ENCODE measurements around the gene IKZF5.

The IKZF5 gene

DNA sequence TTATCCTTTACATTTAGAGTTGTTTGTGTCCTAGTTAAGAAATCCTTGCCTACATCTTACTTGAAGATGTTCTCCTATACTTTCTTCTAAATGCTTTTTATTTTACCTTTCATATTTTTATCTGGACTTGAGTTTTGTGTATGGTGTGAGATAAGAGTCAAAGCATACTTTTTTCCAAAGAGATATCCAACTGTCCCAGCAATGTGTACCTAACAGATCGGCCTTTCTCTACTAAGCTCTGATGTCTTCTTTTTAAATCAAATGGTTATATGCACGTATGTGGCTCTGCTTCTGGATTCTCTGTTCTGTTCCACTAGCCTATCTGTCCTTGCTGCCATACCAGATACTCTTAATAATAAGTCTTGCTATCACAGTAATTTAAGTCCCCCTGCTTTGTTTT is 7.2 kb downstream of the IKZF5 start:
- H3K4me3 ChIP-seq (ENCODE audit: low read depth, low read length) = no peak overlapping the region
- no peaks in the 10 kb centered on the region for H3K27me3 ChIP-seq (ENCODE audit: insufficient read depth, low read depth, severe bottlenecking)
- no peaks in the 10 kb centered on the region for H3K9me3 ChIP-seq (ENCODE audit: severe bottlenecking)
- H3K27ac ChIP-seq = no peak overlapping the region
- no peak for TF ChIP-seq CTCF (IDR thresholded peaks at IDR 0.05; ENCODE audit: low read depth, low read length)
- no peak for DNase-seq
- H3K36me3 ChIP-seq = peaks cover 9% of the 10 kb centered on the region

- DNase-seq = no peak
- Histone ChIP-seq H3K36me3 (peaks cover 9% of the 10 kb centered on the region), H3K27ac (no peak overlapping the region), H3K4me3 (ENCODE audit: low read depth, low read length) (no peak overlapping the region), H3K27me3 (ENCODE audit: insufficient read depth, low read depth, severe bottlenecking) (no peaks in the 10 kb centered on the region), H3K9me3 (ENCODE audit: severe bottlenecking) (no peaks in the 10 kb centered on the region)
- TF ChIP-seq CTCF (IDR thresholded peaks at IDR 0.05; ENCODE audit: low read depth, low read length) = no peak
Measured at GRCh38 chr10:123000155-123000554, 8.4 kb downstream of the IKZF5 start.

DNA sequence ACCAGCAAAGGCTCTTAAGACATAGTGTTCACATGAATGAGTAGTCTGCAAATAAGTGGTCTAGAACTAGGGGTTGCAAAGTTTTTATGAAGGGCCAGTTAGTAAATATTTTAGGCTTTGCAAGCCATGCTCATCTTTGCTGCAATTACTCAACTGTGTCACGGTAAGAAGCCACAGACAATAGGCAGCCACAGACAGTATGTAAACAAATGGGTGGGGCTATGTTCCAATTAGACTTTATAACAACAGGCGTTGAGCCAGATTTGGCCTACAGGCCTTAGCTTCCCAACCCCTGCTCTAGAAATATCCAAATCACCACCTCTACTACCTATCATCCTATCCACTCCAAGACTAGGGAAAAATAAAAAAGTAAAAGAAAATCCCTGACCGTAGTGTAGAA is 9.2 kb downstream of the IKZF5 start:
- no peak overlapping the region for H3K27ac ChIP-seq
- H3K9me3 ChIP-seq (ENCODE audit: severe bottlenecking) = no peaks in the 10 kb centered on the region
- H3K36me3 ChIP-seq = peaks cover 14% of the 10 kb centered on the region
- no peak for TF ChIP-seq CTCF (IDR thresholded peaks at IDR 0.05; ENCODE audit: low read depth, low read length)
- H3K27me3 ChIP-seq (ENCODE audit: insufficient read depth, low read depth, severe bottlenecking) = no peaks in the 10 kb centered on the region
- no peak overlapping the region for H3K4me3 ChIP-seq (ENCODE audit: low read depth, low read length)
- DNase-seq = no peak

- TF ChIP-seq CTCF (IDR thresholded peaks at IDR 0.05; ENCODE audit: low read depth, low read length) = no peak
- Histone ChIP-seq H3K36me3 (peaks cover 18% of the 10 kb centered on the region), H3K9me3 (ENCODE audit: severe bottlenecking) (no peaks in the 10 kb centered on the region), H3K27me3 (ENCODE audit: insufficient read depth, low read depth, severe bottlenecking) (no peaks in the 10 kb centered on the region), H3K27ac (no peak overlapping the region), H3K4me3 (ENCODE audit: low read depth, low read length) (no peak overlapping the region)
- DNase-seq = no peak
Measured at GRCh38 chr10:122998934-122999333, 9.7 kb downstream of the IKZF5 start.

DNA sequence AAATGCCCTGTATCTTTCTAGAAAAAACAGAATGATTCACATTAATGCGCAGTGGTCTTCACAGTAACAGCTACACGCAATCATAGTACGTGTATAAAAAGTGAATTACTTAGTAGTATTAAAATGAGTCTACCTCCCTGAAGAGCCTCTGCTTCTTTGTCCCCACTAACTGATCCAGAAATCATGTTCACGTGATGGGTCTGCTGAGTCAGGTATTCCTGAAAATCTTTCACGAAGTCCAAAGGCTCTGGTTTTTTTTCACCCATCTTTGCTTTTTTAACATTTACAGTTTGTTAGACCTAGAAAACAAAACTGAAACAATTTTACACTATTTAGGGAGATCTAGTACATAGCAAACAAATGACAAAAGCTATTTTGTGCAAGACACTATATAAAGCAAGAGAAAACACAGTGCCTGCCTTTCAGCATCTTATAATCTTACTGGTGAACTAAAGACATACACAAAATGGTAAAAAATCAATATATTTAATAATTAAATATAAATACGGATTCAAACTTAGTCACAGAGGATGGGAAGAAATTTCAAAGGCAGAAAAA is 10.2 kb downstream of the IKZF5 start:
- Histone ChIP-seq H3K36me3 (peaks cover 21% of the 10 kb centered on the region), H3K4me3 (ENCODE audit: low read depth, low read length) (no peak overlapping the region), H3K27ac (no peak overlapping the region), H3K27me3 (ENCODE audit: insufficient read depth, low read depth, severe bottlenecking) (no peaks in the 10 kb centered on the region), H3K9me3 (ENCODE audit: severe bottlenecking) (no peaks in the 10 kb centered on the region)
- no peak for TF ChIP-seq CTCF (IDR thresholded peaks at IDR 0.05; ENCODE audit: low read depth, low read length)
- no peak for DNase-seq

- H3K27ac ChIP-seq = no peak overlapping the region
- no peaks in the 10 kb centered on the region for H3K27me3 ChIP-seq (ENCODE audit: insufficient read depth, low read depth, severe bottlenecking)
- DNase-seq = no peak
- H3K4me3 ChIP-seq (ENCODE audit: low read depth, low read length) = no peak overlapping the region
- H3K36me3 ChIP-seq = peaks cover 22% of the 10 kb centered on the region
- H3K9me3 ChIP-seq (ENCODE audit: severe bottlenecking) = no peaks in the 10 kb centered on the region
- TF ChIP-seq CTCF (IDR thresholded peaks at IDR 0.05; ENCODE audit: low read depth, low read length) = no peak
Measured at GRCh38 chr10:122997864-122998263, 10.7 kb downstream of the IKZF5 start.
